ENCODE measurements around the gene ARHGAP27.

Gene ARHGAP27

GRCh38 chr17:45426561-45426960, 6.1 kb downstream of the ARHGAP27 start:
- no peak overlapping the region for H3K27ac ChIP-seq (ENCODE audit: low read depth, low read length)
- no peak overlapping the region for H3K9ac ChIP-seq (ENCODE audit: low read depth, low read length)
- no peaks in the 10 kb centered on the region for H3K9me3 ChIP-seq (ENCODE audit: insufficient read depth, low read depth, low read length)
- H3K4me3 ChIP-seq (ENCODE audit: low read length) = no peak overlapping the region
- H3K4me1 ChIP-seq (ENCODE audit: insufficient read depth, low read length) = peaks cover 5% of the 10 kb centered on the region
- H3K36me3 ChIP-seq (ENCODE audit: insufficient read depth, low read length) = no peaks in the 10 kb centered on the region
- 85% methylated on average over 7 of the region's 7 CpGs for WGBS
- H3K27me3 ChIP-seq (ENCODE audit: insufficient read depth, low read length) = peaks cover 49% of the 10 kb centered on the region

GRCh38 chr17:45425984-45426413, 6.7 kb downstream of the ARHGAP27 start:
- no peak overlapping the region for H3K4me3 ChIP-seq (ENCODE audit: low read length)
- H3K36me3 ChIP-seq (ENCODE audit: insufficient read depth, low read length) = no peaks in the 10 kb centered on the region
- no peak overlapping the region for H3K27ac ChIP-seq (ENCODE audit: low read depth, low read length)
- H3K9me3 ChIP-seq (ENCODE audit: insufficient read depth, low read depth, low read length) = no peaks in the 10 kb centered on the region
- WGBS = 62% methylated on average over 6 of the region's 6 CpGs
- H3K4me1 ChIP-seq (ENCODE audit: insufficient read depth, low read length) = peaks cover 5% of the 10 kb centered on the region
- H3K27me3 ChIP-seq (ENCODE audit: insufficient read depth, low read length) = peaks cover 43% of the 10 kb centered on the region
- H3K9ac ChIP-seq (ENCODE audit: low read depth, low read length) = no peak overlapping the region

GRCh38 chr17:45425125-45425983, 7.3 kb downstream of the ARHGAP27 start:
- Histone ChIP-seq H3K36me3 (ENCODE audit: insufficient read depth, low read length) (no peaks in the 10 kb centered on the region), H3K27ac (ENCODE audit: low read depth, low read length) (peak overlapping the region; percentile 74; the same call in 1 of the 2 replicates), H3K9ac (ENCODE audit: low read depth, low read length) (peak overlapping the region; percentile 62), H3K27me3 (ENCODE audit: insufficient read depth, low read length) (peaks cover 37% of the 10 kb centered on the region), H3K9me3 (ENCODE audit: insufficient read depth, low read depth, low read length) (no peaks in the 10 kb centered on the region), H3K4me3 (ENCODE audit: low read length) (peak overlapping the region; percentile 55), H3K4me1 (ENCODE audit: insufficient read depth, low read length) (peaks cover 5% of the 10 kb centered on the region)
- WGBS = 23% methylated on average over 18 of the region's 18 CpGs

GRCh38 chr17:45424769-45425124, 7.9 kb downstream of the ARHGAP27 start:
- no peak overlapping the region for H3K9ac ChIP-seq (ENCODE audit: low read depth, low read length)
- H3K36me3 ChIP-seq (ENCODE audit: insufficient read depth, low read length) = no peaks in the 10 kb centered on the region
- 86% methylated on average over 6 of the region's 6 CpGs for WGBS
- peak overlapping the region; percentile 55; the same call in 1 of the 2 replicates for H3K4me3 ChIP-seq (ENCODE audit: low read length)
- peaks cover 5% of the 10 kb centered on the region for H3K4me1 ChIP-seq (ENCODE audit: insufficient read depth, low read length)
- H3K27me3 ChIP-seq (ENCODE audit: insufficient read depth, low read length) = peaks cover 31% of the 10 kb centered on the region
- H3K9me3 ChIP-seq (ENCODE audit: insufficient read depth, low read depth, low read length) = no peaks in the 10 kb centered on the region
- no peak overlapping the region for H3K27ac ChIP-seq (ENCODE audit: low read depth, low read length)

- Histone ChIP-seq H3K4me1 (ENCODE audit: insufficient read depth, low read length) (peaks cover 5% of the 10 kb centered on the region), H3K9me3 (ENCODE audit: insufficient read depth, low read depth, low read length) (no peaks in the 10 kb centered on the region), H3K27ac (ENCODE audit: low read depth, low read length) (no peak overlapping the region), H3K4me3 (ENCODE audit: low read length) (no peak overlapping the region), H3K27me3 (ENCODE audit: insufficient read depth, low read length) (peaks cover 23% of the 10 kb centered on the region), H3K9ac (ENCODE audit: low read depth, low read length) (no peak overlapping the region), H3K36me3 (ENCODE audit: insufficient read depth, low read length) (no peaks in the 10 kb centered on the region)
- WGBS = 90% methylated on average over 1 of the region's 1 CpG
These were observed 8.7 kb downstream of the ARHGAP27 start for GRCh38 chr17:45423975-45424335.

- H3K9ac ChIP-seq (ENCODE audit: low read depth, low read length) = no peak overlapping the region
- no peak overlapping the region for H3K4me3 ChIP-seq (ENCODE audit: low read length)
- no peak overlapping the region for H3K27ac ChIP-seq (ENCODE audit: low read depth, low read length)
- peaks cover 5% of the 10 kb centered on the region for H3K4me1 ChIP-seq (ENCODE audit: insufficient read depth, low read length)
- no peaks in the 10 kb centered on the region for H3K9me3 ChIP-seq (ENCODE audit: insufficient read depth, low read depth, low read length)
- peaks cover 18% of the 10 kb centered on the region for H3K27me3 ChIP-seq (ENCODE audit: insufficient read depth, low read length)
- 82% methylated on average over 7 of the region's 8 CpGs for whole genome bisulfite sequencing
- no peaks in the 10 kb centered on the region for H3K36me3 ChIP-seq (ENCODE audit: insufficient read depth, low read length)
These were observed 9.2 kb downstream of the ARHGAP27 start for GRCh38 chr17:45423304-45423974.

- Histone ChIP-seq H3K4me1 (ENCODE audit: insufficient read depth, low read length) (0 out of 2 replicates have a peak, but pooled peaks cover 5% of the 10 kb centered on the region), H3K27ac (ENCODE audit: low read depth, low read length) (no peak overlapping the region)
- WGBS = 86% methylated on average over 10 of the region's 10 CpGs
These were observed 17.4 kb downstream of the ARHGAP27 start for GRCh38 chr17:45414990-45415881.

GRCh38 chr17:45413498-45413923, 19.2 kb downstream of the ARHGAP27 start:
- no peak overlapping the region for H3K4me3 ChIP-seq (ENCODE audit: low read length)
- WGBS = 93% methylated on average over 9 of the region's 9 CpGs
- no peaks in the 10 kb centered on the region for H3K9me3 ChIP-seq (ENCODE audit: insufficient read depth, low read depth, low read length)
- H3K4me1 ChIP-seq (ENCODE audit: insufficient read depth, low read length) = 0 out of 2 replicates have a peak, but pooled peaks cover 5% of the 10 kb centered on the region
- no peaks in the 10 kb centered on the region for H3K36me3 ChIP-seq (ENCODE audit: insufficient read depth, low read length)
- no peak overlapping the region for H3K9ac ChIP-seq (ENCODE audit: low read depth, low read length)
- no peak overlapping the region for H3K27ac ChIP-seq (ENCODE audit: low read depth, low read length)
- H3K27me3 ChIP-seq (ENCODE audit: insufficient read depth, low read length) = no peaks in the 10 kb centered on the region

More at GRCh38 chr17:45414990-45415881, 17.4 kb downstream of the ARHGAP27 start:
- no peaks in the 10 kb centered on the region for H3K27me3 ChIP-seq (ENCODE audit: insufficient read depth, low read length)
- H3K9me3 ChIP-seq (ENCODE audit: insufficient read depth, low read depth, low read length) = no peaks in the 10 kb centered on the region
- H3K36me3 ChIP-seq (ENCODE audit: insufficient read depth, low read length) = no peaks in the 10 kb centered on the region
- H3K9ac ChIP-seq (ENCODE audit: low read depth, low read length) = no peak overlapping the region
- no peak overlapping the region for H3K4me3 ChIP-seq (ENCODE audit: low read length)

- Histone ChIP-seq H3K36me3 (ENCODE audit: insufficient read depth, low read length) (no peaks in the 10 kb centered on the region), H3K27ac (ENCODE audit: low read depth, low read length) (no peak overlapping the region), H3K4me3 (ENCODE audit: low read length) (no peak overlapping the region), H3K27me3 (ENCODE audit: insufficient read depth, low read length) (no peaks in the 10 kb centered on the region), H3K9ac (ENCODE audit: low read depth, low read length) (no peak overlapping the region), H3K4me1 (ENCODE audit: insufficient read depth, low read length) (peaks cover 8% of the 10 kb centered on the region; the same call in 1 of the 2 replicates), H3K9me3 (ENCODE audit: insufficient read depth, low read depth, low read length) (no peaks in the 10 kb centered on the region)
- WGBS = 84% methylated on average over 5 of the region's 5 CpGs
These were observed 21.1 kb downstream of the ARHGAP27 start for GRCh38 chr17:45411348-45412105.

Measured in HUES64 (cell line).